Activated gamma-delta T cell (primary cell): ENCODE results near the gene STX5.
"Not testable (repeated sequence)": the region's sequence is repeated elsewhere in the genome, so short reads cannot be mapped to it uniquely, and the experiment has no call there.

ENCODE experiments used
- DNase-seq: peaks from one replicate; lab custom pipeline; 2025; lab: John Stamatoyannopoulos, UW

STX5 gene

GRCh38 chr11:62832336-62833234, 734 bp upstream of the STX5 start, which contains the start of gene TEX54:
TEX54 (minus strand) TSS chr11:62832841.
- DNase-seq = no peak

GRCh38 chr11:62830904-62831519, 839 bp downstream of the STX5 start:
- no peak for DNase-seq

GRCh38 chr11:62828130-62828529, 3.7 kb downstream of the STX5 start:
- not testable (repeated sequence) for DNase-seq

- no peak for DNase-seq
These were observed 8.2 kb downstream of the STX5 start for GRCh38 chr11:62823677-62824076.

- no peak for DNase-seq
These were observed 14.7 kb downstream of the STX5 start for GRCh38 chr11:62817129-62817528.

DNA sequence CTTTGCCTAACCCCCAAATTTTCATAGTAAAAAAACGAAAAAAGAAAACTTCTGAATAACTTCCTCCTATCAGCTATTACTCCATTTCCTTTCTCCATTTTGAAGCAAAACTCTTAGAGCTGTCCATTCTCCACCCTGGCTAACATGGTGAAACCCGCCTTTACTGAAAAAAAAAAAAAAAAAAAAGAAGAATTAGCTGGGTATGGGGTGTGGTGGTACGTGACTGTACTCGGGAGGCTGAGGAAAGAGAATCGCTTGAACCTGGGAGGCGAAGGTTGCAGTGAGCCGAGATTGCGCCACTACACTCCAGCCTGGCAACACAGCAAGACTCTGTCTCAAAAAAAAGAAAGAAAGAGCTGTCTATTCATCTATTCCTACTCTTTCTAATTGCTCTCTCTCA, 15.3 kb downstream of the STX5 start:
- no peak for DNase-seq

DNA sequence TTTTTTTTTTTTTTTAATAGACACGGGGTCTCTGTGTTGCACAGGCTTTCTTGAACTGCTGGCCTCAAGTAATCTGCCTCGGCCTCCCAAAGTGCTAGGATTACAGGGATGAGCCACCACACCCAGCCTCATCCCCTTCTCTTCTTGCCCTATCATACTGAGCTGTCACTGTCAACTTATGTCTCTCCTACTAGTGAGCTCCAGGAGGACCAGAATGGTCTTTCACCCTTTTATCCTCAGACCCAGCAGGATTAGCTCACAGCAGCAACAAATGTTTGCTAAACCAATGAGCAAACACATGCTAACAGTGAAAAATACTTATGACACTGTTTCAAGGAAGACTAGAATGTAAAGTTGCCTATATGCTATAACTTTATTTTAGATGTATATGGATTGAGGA, 20.2 kb downstream of the STX5 start:
- no peak for DNase-seq

GRCh38 chr11:62810748-62811147, 21.1 kb downstream of the STX5 start:
- DNase-seq = no peak

DNA sequence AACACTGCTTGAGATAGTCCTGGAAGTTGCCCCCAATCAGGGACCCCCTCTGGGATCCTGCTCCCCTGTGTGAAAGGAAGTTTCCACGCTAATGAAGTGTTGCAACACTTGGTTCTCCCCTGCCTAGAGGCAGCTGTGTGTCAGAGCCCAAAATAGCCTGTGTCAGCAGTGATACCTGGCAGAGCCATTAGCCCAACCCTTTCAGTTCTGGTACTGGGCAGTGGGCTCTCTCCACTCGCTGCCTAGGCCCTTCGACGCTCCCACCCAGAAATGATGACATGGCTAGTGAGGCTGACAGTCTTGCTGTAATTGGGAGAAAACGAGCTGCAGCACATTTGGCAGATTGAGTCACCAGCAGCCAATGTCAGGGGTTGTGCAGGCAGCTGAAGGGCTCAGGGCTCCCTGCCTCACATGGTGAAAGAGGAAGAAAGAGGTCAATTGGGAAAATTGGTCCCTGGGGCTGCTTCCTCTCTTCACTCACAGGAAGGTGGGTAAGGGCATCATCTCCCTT, 25.2 kb downstream of the STX5 start:
- no peak for DNase-seq

- no peak for DNase-seq
These were observed 25.9 kb downstream of the STX5 start for GRCh38 chr11:62805961-62806441.

GRCh38 chr11:62805076-62805892, 26.6 kb downstream of the STX5 start, which contains the start of gene NXF1:
NXF1 (minus strand) TSS chr11:62805440; CDS start chr11:62805356, 84 bp downstream.
- DNase-seq = peak; percentile 94

- no peak for DNase-seq
These were observed 27.4 kb downstream of the STX5 start for GRCh38 chr11:62804310-62805075.

DNA sequence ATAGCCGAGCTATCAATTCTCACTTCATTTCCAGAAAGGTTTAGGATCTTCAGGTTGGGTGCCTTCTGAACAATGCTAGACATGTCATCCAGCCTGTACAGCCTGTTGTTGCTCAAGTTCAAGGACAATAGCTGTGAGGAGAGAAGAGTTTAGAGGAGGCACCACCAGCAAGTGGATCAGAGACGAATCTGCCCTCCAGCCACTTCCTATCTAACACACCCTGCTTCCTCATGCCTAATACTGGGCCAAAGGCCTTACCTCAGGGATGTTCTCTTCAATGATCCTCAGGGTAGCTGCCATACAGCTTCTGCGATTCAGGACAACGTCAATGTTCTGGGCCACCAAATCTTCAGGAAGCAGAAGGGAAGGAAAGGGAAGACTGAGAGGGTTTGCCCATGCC, 30.8 kb downstream of the STX5 start:
- DNase-seq = no peak

DNA sequence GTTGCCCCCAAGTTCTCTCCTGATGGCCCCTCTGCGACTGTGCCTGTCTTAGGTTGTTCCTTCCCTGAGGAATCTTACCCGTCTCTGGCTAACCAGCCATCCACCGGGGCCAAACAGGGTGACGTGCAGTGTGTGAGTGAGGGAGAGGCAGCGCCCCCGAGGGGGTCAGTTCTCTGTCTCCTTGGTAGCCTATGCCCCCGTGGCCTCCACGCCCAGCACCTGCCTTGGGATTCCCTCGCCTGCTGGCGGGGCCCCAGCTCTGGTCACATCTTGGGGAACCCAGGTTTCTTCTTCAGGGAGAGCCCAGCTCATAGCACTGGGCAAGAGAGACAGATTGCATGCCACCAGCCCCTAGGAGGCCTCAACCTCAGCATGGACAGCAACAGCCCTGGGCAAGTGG, 32.4 kb downstream of the STX5 start:
- DNase-seq = no peak

GRCh38 chr11:62796281-62796680, 35.6 kb downstream of the STX5 start:
- no peak for DNase-seq

DNA sequence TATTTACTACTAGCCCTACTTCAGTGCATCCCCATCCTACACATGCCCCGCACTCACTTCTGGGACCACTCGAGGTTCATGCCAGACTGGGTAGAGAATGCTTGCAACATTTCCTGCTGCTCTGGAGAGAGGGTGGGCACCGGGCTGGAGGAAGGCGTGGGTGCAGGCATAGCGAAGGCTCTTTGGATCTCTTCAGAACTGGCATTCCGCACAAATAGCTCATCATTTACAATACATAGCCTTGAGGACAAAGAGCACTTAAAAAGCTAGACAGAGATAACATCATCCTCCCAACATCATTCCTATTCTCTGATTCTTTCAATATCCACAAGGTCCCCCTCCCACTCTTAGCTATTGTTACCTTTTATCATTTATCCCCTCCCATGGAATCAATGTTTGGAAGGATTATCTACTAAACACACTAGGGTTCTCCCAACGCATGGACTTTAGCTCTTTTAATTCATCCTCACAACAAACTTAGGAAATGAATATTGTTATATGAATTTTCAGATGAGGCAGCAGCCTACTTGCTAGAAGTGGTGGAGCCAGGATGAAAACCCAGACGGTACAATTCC, 37.6 kb downstream of the STX5 start:
- no peak for DNase-seq

- DNase-seq = peak; percentile 20
These were observed 39.7 kb downstream of the STX5 start for GRCh38 chr11:62792202-62792575.

- DNase-seq = peak; percentile 82
These were observed 40.2 kb downstream of the STX5 start, which contains the start of gene TMEM223 for GRCh38 chr11:62791501-62792201. TMEM223 (minus strand) TSS chr11:62792006; CDS start chr11:62791994, 12 bp downstream.

- DNase-seq = no peak
These were observed 42.3 kb downstream of the STX5 start for GRCh38 chr11:62789576-62789975.

- no peak for DNase-seq
These were observed 42.9 kb downstream of the STX5 start for GRCh38 chr11:62788991-62789390.
